CD4-positive, alpha-beta T cell treated with Interferon gamma for 1 hour (primary cell): Measurements from ENCODE around the gene MXI1.
A peak's percentile ranks its signal among the peaks of the same experiment; 100 is the strongest.

Experiments used
- DNase-seq: peaks from one replicate; pipeline ENCODE4 v3.0.0-alpha.2; 2020

MXI1 gene

DNA sequence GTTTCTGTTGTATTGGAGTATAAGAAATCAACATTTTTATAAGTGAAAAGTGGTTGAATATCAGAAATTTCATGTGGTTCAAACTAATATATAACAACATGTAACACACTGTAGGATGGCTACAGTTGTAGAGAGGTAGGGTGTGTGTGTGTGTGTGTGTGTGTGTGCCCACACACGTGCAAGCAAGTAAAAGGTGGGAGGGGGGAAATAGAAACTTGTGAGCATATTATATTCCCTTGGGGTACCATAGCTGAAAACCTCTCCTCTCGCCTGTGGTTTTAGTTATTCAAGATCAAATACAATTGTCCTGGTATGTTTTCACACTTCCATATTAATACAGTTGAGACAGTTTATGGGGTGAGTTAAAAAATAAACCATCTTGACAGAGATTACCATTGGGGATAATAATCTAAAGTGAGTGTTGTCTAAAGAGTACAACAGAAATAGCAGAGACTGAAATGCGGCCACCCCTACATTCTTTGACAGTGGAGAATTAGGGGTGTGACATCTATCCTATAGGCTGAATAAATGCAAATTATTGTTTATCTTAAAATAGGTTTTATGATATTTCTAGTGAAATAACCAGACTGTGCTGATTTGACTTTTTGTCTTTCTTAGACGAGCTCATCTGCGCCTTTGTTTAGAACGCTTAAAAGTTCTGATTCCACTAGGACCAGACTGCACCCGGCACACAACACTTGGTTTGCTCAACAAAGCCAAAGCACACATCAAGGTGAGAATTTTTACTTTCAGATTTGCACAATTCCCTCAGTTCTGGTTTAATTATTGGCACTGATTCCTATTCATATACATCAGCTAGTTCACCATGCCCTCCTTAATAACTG lies 71.4 kb downstream of the MXI1 start:
- DNase-seq, result no peak

GRCh38 chr10:110279407-110279986 lies 72.1 kb downstream of the MXI1 start:
- peak; percentile 23 for DNase-seq

DNA sequence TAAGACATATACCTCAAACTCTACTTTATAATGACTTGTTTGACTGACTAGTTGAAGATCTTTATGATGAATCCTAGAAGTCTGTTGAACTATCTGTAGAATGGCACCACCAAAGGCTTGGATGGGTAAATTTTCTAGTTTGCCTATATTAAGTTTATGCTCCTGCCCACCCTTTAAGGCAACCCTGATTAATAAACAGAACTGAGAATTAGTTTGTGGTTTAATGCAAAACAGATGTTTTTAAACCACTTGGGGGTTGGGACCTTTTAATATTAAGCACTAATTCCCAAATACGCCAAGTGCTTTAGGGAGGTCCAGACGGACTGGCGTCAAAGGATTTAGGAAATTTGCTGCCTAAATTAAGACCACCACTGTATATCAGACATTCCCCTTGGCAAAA lies 76.9 kb downstream of the MXI1 start:
- DNase-seq, result no peak

GRCh38 chr10:110285501-110285900 lies 78.1 kb downstream of the MXI1 start:
- no peak for DNase-seq

DNA sequence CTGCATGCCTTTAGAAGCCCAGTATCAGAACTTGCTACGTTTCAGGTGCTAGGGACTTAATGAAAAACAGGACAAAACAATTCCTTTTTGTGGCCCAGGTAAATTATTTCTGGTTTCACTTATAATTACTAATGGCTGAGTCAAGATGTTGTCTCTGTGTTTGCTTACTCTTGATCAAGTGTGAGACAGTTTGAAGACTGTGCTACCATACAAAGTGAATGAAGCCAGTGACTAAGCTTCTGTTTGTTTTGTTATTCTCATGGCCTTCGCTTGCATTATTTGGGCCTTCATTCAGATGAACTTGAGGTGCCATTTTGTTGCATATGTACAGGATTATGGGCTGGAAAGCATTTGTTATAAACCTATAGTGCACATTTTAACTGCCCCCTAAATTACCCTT lies 79.4 kb downstream of the MXI1 start:
- DNase-seq, result no peak

- no peak for DNase-seq
Measured at GRCh38 chr10:110296966-110297365, 89.6 kb downstream of the MXI1 start.

GRCh38 chr10:110300486-110300986 lies 93.1 kb downstream of the MXI1 start:
- DNase-seq, result no peak

DNA sequence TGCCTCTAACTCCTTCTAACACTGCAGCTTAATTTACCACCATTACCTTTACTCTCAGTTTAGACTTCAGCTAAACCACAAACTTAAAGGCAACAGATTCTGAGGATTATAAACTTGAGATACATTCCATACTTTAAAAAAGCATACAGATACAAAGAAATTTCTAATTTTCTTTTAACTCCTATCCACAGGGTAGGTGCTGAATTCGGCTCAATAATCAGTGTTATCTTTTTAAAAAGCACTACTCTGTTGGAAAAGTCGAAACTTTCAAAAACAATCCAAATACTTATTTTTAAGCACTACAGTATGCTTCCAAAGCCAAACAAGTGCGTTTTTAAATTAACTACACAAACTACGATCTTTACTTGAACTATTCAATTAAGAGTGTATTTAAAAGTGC lies 96.3 kb downstream of the MXI1 start:
- DNase-seq, result no peak

DNA sequence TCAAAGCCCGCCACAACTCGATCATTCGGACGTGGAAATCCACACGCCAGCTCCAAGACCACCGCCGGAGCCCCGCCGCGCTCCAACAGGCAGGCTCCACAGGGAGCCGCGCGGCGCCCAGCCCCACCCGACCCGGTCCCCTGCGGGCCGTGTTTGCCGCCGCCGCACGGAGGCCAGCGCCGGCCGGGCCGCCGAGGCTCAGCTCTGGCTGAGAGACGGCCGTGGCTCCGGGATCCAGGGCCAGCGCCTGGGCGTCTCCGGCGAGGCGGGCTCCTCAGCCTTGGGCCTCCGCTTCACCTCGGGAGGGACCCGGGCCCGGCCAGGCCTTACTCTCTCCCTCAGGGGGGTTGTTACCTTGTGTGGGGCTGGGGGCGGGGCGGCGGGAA lies 97.0 kb downstream of the MXI1 start:
- DNase-seq, result no peak

DNA sequence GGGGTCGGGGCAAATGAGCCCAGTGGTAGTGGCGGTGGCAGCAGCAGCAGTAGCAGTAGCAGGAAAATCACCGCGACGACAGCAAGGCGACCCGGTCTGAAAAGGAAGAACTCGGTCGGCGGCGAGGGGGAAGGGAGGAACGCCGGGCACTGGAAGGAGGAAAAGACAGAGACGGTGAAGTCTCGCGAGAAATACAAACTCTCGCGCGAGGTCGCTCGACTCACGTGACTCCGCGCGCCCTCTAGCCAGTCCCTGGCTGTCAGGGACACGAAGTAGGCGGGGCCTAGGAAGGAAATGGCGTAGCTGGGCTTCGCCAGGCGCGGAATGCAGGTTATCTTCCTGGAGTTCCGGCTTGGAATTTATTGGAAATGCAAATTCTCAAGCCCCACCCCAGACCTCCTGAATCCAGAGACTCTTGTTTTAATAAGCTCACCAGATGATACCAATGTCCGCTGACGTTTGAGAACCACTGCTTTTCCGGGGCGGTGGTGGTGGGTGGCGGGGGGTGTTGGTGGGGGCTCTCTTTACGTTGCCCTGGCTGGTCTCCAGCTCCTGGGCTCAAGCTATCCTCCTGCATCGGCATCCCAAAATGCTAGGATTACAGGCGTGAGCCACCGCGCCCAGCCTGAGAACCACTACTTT lies 97.5 kb downstream of the MXI1 start, which contains the start of gene SMNDC1:
Gene SMNDC1 (minus strand): TSS at position 141 of the 642 bp plus-strand sequence. CDS start 1,333 bp downstream, outside the sequence.
- peak; percentile 97 for DNase-seq

DNA sequence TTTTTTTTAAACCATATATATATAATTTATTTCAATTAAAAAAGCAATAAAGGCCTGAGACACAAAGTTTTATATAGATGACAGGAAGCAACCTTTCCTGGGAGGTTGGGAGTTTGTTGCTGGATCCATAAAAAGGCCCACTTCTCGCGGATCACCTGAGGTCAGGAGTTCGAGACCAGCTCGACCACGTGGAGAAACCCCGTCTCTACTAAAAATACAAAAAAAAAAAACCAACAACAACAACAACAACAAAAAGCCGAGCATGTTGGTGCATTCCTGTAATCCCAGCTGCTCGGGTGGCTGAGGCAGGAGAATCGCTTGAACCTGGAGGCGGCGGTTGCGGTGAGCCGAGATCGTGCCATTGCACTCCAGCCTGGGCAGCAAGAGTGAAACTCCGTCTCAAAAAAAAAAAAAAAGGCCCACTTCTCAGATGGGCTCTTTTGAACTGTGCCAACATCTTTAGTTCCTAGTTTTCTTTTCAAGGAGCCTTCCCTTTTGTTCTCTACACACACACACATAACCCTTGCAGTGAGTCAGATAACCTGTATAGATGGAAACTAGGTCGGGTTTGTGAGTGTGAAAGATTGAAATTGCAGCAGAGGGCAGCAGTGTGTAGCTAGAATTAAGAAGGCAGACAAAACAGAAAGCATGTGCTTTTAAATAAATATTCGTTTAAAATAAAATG lies 98.5 kb downstream of the MXI1 start:
- peak; percentile 68 for DNase-seq

DNA sequence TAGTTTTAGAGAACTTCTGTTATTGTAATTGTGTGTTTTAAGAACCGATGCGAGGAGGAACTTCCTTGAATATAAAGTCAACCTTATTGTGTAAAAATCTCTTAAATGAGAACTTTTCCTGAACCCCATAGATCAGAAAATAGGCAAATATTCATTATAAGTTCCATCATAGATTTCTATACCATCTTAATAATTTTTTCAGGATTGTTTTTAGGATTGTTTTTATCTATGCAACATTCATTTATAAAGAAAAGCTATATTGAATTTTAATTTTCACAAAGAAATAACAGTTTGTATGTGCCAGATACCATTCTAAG lies 99.0 kb downstream of the MXI1 start:
- no peak for DNase-seq

DNA sequence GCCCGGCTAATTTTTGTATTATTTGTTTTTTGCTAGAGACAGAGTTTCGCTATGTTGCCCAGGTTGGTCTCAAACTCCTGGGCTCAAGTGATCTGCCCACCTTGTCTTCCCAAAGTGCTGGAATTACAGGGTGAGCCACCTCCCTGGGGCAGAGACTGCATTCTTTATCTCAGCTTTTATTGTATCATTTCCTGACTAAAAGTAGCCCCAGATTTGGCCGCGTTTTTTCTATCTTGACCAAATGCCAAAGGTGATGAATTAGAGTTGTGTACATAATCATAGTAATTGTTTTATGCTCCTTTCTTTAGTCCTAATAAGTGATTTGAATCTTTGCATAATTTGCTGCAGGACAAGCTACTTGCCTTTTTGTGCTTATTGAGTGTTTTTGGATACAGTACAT lies 100.4 kb downstream of the MXI1 start:
- DNase-seq, result no peak

- DNase-seq, result no peak
Measured at GRCh38 chr10:110310741-110311140, 103.3 kb downstream of the MXI1 start.

GRCh38 chr10:110311357-110311949 lies 104.0 kb downstream of the MXI1 start:
- DNase-seq, result peak; percentile 7

DNA sequence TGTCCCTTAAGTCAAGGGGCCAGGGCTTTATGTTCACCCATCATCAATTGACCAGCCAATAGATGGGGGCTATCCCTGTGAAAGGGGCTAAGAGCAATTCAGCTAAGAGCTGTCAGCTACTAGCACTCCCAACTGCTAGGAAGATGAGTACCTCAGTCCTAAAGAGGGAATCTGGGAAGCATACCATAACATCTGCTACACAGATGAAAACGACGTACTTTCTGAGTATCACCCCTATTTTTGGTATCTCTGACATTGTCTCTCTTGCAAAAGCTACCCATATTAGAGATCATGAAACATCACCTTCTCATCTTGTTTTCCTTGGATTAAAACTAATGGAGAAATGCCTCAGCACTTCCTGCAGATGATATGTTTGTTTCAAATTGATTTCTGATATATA lies 104.8 kb downstream of the MXI1 start:
- no peak for DNase-seq

DNA sequence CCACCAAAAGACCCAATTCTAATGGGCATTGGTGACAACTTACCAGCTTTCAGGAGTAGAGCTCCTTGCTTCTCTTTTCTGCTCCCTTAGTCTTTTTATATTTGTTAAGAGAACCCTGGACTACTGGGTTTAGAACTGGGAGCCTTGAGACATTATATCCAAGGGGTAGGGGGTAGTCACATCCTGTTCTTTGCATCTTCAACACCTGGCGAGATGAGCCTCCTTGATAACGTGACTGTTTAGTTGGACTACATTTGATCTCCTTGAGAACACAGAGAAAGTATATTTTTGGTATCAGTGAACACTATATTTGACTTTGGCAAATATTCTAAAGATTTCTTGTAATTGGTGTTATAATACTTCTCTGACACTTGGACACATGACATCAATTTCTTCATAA lies 106.3 kb downstream of the MXI1 start:
- DNase-seq, result no peak

DNA sequence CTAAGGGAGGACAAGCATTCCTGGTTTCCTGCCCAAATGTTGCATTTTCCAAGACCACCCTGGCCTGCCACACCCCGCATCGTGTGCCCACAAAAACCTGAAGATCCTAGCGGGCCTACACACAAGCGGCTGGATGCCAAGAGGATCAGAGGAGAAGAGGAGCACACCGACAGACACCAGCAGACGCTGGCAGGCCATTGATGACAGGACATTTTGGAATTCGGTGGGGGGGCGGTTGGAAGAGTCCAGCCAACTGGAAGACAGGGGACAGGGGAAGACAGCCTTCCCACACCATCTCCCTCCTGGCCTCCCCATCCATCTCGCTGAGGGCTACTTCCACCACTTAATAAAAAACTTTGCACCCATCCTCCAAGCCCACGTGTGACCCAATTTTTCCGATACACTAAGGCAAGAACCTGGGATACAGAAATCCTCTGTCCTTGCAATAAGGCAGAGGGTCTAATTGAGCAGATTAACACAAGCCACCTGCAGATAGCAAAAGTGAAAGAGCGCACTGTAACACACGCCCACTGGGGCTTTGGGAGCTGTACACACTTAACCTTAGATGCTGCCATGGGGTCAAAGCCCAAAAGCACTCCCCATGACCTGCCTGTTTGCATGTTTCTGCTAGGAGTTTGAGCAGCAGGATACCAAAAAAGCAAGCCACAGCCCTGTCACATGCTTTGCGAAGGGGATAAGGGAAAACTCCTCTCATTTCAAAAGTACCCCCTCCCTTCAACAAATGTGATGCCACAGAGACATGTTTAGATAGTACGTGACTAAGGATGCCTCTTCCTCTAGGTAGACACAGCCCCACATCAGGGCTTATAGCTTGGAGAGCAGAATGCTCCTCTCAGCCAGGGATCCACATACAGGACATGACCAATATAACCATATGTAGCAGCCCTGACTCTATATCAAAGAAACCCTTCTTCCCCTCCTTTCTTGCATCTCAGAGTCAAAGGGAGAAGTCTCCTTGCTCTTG lies 110.8 kb downstream of the MXI1 start:
- DNase-seq, result no peak

DNA sequence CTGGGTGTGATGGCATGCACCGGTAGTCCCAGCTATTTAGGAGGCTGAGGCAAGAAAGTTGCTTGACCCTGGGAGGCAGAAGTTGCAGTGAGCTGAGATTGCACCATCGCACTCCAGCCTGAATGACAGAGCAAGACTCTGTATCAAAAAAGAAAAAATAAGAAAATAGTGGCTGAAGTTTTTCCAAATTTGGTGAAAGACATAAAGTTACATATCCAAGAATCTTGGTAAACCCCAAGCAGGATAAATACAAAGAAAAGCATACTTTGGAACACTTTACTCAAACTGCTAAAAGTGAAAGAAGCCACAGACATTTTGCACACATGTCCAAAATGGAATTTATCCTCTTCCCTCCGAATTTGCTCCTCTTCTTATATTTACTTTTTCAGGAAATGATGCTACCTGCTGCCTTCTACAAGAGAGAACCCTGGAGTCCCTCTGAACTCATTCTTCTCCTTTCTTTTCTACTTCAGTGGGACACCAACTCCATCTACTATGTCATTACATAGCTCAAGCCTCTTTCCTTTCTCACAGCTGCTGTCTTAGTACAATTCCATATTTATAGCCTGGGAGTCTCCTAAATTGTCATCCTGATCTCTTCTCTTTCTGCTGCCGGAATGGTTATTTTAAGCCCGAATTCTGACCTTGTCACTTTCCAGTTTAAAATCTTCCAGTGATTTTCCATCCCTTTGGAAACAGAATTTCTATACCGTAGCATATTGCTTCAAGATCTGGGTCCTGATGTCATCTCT lies 114.6 kb downstream of the MXI1 start:
- DNase-seq, result no peak

DNA sequence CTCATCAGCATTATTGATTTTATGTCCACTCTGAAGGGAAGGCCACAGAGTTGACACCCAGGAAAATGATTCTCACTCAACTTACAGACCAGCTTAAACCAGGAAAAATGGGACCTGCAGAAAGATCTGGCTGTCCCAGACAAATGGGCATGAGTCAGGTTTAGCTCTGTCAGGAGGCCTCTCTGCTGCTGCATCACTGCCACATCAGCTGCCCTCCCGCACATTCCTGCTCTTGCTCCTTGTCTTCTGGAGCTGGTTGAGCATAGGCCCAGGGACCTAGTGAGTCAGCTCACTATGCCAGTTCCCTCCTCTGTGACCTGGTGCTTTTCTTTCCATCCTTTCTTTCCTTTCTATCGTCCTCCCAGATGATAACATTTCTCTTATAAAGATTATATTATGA lies 116.1 kb downstream of the MXI1 start:
- no peak for DNase-seq

DNA sequence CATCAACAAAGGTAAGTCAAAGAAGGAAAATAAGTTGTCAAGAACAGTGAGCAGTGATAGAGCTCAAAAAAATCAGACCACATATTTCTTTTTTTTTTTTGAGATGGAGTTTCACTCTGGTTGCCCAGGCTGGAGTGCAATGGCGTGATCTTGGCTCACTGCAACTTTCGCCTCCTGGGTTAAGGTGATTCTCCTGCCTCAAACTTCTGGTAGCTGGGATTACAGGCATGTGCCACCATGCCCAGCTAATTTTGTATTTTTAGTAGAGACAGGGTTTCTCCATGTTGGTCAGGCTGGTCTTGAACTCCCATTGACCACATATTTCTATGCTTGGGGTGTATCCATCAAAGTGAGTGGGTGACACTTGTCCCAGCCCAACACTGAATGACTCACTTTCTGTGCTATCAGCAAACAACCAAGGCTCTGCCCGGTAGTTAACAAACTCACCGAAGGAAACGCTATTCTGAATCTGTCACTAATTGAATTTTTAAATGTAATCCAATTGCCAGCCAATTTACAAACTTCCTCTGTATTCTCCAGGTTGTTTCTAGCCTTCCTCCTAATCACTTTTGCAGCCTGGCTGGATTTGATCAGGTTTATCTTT lies 116.9 kb downstream of the MXI1 start:
- no peak for DNase-seq
